ENCODE data around the gene PDE3B.

The PDE3B gene

GRCh38 chr11:14645015-14645912, 1.7 kb downstream of the PDE3B start:
- peak; percentile 25 for ATAC-seq
- TF ChIP-seq ZFP3 (CRISPR knock-in tag; IDR thresholded peaks at IDR 0.05) (peak; percentile 93), SNAI2 (CRISPR knock-in tag; IDR thresholded peaks at IDR 0.05) (no peak)

- ATAC-seq, result no peak
- TF ChIP-seq CREB5 (CRISPR knock-in tag; IDR thresholded peaks at IDR 0.05; ENCODE audit: low read depth) (no peak), POU6F1 (CRISPR knock-in tag; IDR thresholded peaks at IDR 0.05; ENCODE audit: borderline replicate concordance, low read depth) (no peak), ARNTL (CRISPR knock-in tag; IDR thresholded peaks at IDR 0.05; ENCODE audit: borderline replicate concordance, low read depth) (no peak), CSRNP3 (CRISPR knock-in tag; IDR thresholded peaks at IDR 0.05) (no peak), CSDC2 (CRISPR knock-in tag; IDR thresholded peaks at IDR 0.05) (no peak), OSR1 (CRISPR knock-in tag; IDR thresholded peaks at IDR 0.05) (no peak), GLIS3 (CRISPR knock-in tag; IDR thresholded peaks at IDR 0.05) (no peak), ZFP30 (CRISPR knock-in tag; IDR thresholded peaks at IDR 0.05) (no peak), ZNF70 (CRISPR knock-in tag; IDR thresholded peaks at IDR 0.05) (no peak), PATZ1 (CRISPR knock-in tag; IDR thresholded peaks at IDR 0.05; ENCODE audit: borderline replicate concordance) (no peak), ZNF565 (CRISPR knock-in tag; conservative IDR thresholded peaks at IDR 0.05; ENCODE audit: low read depth) (no peak), ZFP3 (CRISPR knock-in tag; IDR thresholded peaks at IDR 0.05) (no peak), ESRRG (CRISPR knock-in tag; IDR thresholded peaks at IDR 0.05) (no peak), ISL1 (CRISPR knock-in tag; IDR thresholded peaks at IDR 0.05) (no peak), TSHZ2 (CRISPR knock-in tag; IDR thresholded peaks at IDR 0.05) (no peak), ZNF8 (CRISPR knock-in tag; IDR thresholded peaks at IDR 0.05) (no peak), ZC3H10 (CRISPR knock-in tag; IDR thresholded peaks at IDR 0.05) (no peak), SNAI2 (CRISPR knock-in tag; IDR thresholded peaks at IDR 0.05) (no peak), PPARA (CRISPR knock-in tag; IDR thresholded peaks at IDR 0.05; ENCODE audit: borderline replicate concordance) (no peak), RARB (CRISPR knock-in tag; IDR thresholded peaks at IDR 0.05) (no peak)
Observed at GRCh38 chr11:14645985-14646900, 2.6 kb downstream of the PDE3B start.

Data from SK-N-SH treated with all-trans-retinoic acid at 6 μM for 48 hours (cell line).